Type B pancreatic cell (in vitro differentiated cells): ENCODE data around the gene CAMK1D. TPM values are rescaled to one million over a fixed set of nuclear protein-coding genes. Genes with fewer than 3 reads are reported as not detected.

Experiments used
- DNase-seq: peaks from one replicate; pipeline ENCODE4 v3.0.0; 2021; ENCODE audit warnings: mixed read lengths; ENCODE audit not compliant: unreplicated experiment; ENCODE audit errors: extremely low spot score
- H3K27ac Mint-ChIP-seq: 2 replicates; pipeline ENCODE4 v1.8.0; 2021; ENCODE audit warnings: mild to moderate bottlenecking, mixed read lengths
- H3K27me3 Mint-ChIP-seq: 2 replicates; pipeline ENCODE4 v1.8.0; 2021; ENCODE audit warnings: mixed read lengths
- H3K36me3 Mint-ChIP-seq: 2 replicates; pipeline ENCODE4 v1.8.0; 2021; ENCODE audit warnings: mixed read lengths
- H3K4me1 Mint-ChIP-seq: one replicate; pipeline ENCODE4 v1.8.0; 2021; ENCODE audit warnings: mixed read lengths; ENCODE audit not compliant: unreplicated experiment
- H3K4me3 Mint-ChIP-seq: 2 replicates; pipeline ENCODE4 v1.8.0; 2021; ENCODE audit warnings: mild to moderate bottlenecking, mixed read lengths
- H3K9me3 Mint-ChIP-seq: 2 replicates; pipeline ENCODE4 v1.8.0; 2021; ENCODE audit warnings: mixed read lengths
- total RNA-seq: library from RNA; stranded (reverse); gene quantifications from 2 replicates; pipeline ENCODE4 v1.2.1, GENCODE V29; 2021; ENCODE audit warnings: low replicate concordance
- TF ChIP-seq, protein P1 (sequence below): fragments of 200-600 bp; sonication (generic); conservative IDR thresholded peaks from 2 replicates; pipeline ENCODE4 v1.5.0; 2021; ENCODE audit warnings: antibody characterized with exemption, mild to moderate bottlenecking

Gene CAMK1D
- total RNA-seq, 1 donor from 2014 or later = 12.2 TPM

- Mint-ChIP-seq H3K27me3 (peaks cover 4% of the 10 kb centered on the region), H3K4me3 (no peak overlapping the region), H3K9me3 (no peaks in the 10 kb centered on the region), H3K27ac (no peak overlapping the region), H3K4me1 (no peaks in the 10 kb centered on the region), H3K36me3 (peaks cover 4% of the 10 kb centered on the region)
- TF ChIP-seq, protein P1, sequence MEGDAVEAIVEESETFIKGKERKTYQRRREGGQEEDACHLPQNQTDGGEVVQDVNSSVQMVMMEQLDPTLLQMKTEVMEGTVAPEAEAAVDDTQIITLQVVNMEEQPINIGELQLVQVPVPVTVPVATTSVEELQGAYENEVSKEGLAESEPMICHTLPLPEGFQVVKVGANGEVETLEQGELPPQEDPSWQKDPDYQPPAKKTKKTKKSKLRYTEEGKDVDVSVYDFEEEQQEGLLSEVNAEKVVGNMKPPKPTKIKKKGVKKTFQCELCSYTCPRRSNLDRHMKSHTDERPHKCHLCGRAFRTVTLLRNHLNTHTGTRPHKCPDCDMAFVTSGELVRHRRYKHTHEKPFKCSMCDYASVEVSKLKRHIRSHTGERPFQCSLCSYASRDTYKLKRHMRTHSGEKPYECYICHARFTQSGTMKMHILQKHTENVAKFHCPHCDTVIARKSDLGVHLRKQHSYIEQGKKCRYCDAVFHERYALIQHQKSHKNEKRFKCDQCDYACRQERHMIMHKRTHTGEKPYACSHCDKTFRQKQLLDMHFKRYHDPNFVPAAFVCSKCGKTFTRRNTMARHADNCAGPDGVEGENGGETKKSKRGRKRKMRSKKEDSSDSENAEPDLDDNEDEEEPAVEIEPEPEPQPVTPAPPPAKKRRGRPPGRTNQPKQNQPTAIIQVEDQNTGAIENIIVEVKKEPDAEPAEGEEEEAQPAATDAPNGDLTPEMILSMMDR = no peak
- no peak for DNase-seq
These were observed 484.1 kb downstream of the CAMK1D start for GRCh38 chr10:12833451-12833850.

- Mint-ChIP-seq H3K9me3 (no peaks in the 10 kb centered on the region), H3K4me3 (no peak overlapping the region), H3K4me1 (peaks cover 4% of the 10 kb centered on the region), H3K27ac (no peak overlapping the region), H3K27me3 (peaks cover 4% of the 10 kb centered on the region), H3K36me3 (no peaks in the 10 kb centered on the region)
- no peak for DNase-seq
- TF ChIP-seq, protein P1 = no peak
These were observed 484.8 kb downstream of the CAMK1D start for GRCh38 chr10:12834116-12834665.

DNA sequence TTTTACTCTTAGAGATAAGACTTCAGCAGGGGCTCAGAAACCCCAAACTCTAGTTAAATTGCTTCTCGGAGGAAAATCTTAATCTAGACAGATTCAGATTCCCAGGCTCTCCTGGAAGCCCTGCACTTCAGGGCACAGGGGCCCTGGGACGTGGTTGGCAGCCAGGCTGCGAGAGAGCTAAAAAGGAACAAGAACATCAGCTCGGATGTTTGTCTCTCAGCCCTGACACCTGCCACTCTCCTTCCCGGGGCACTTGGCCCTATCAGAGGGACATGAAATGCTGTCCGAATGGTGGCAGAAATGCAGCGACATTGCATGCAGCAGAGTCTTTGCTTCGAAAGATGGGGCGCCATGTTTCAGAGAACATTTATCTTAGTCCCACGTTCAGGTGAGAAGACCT lies 485.4 kb downstream of the CAMK1D start:
- H3K4me1 Mint-ChIP-seq = peaks cover 6% of the 10 kb centered on the region
- DNase-seq = no peak
- H3K27me3 Mint-ChIP-seq = peaks cover 4% of the 10 kb centered on the region
- H3K36me3 Mint-ChIP-seq = no peaks in the 10 kb centered on the region
- peak overlapping the region; percentile 9 for H3K27ac Mint-ChIP-seq
- TF ChIP-seq, protein P1 = no peak
- no peak overlapping the region for H3K4me3 Mint-ChIP-seq
- H3K9me3 Mint-ChIP-seq = no peaks in the 10 kb centered on the region

DNA sequence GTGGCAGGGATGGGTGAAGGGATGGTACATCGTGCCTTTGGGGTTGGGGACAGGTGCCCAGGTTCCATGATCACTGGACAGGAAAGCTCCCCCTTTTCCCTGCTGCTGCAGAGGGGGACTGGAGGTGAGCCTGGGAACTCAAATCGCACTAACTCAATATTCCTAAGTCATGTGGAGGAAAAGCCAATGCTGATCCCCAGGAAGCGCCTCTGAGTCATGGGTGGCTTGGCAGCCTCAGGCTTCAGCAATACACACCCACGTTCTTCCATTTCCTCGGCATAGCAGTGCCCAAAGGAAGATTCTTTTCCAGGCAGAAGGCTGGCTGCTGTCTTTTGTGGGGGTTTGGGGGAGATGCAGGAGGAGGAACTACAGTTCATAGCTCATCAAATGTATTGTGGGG lies 486.4 kb downstream of the CAMK1D start:
- TF ChIP-seq, protein P1 = no peak
- Mint-ChIP-seq H3K9me3 (no peaks in the 10 kb centered on the region), H3K4me1 (peaks cover 13% of the 10 kb centered on the region), H3K4me3 (no peak overlapping the region), H3K27me3 (peaks cover 9% of the 10 kb centered on the region), H3K36me3 (no peaks in the 10 kb centered on the region), H3K27ac (no peak overlapping the region)
- peak; percentile 40 for DNase-seq

- TF ChIP-seq, protein P1 = no peak
- Mint-ChIP-seq H3K36me3 (no peaks in the 10 kb centered on the region), H3K27ac (no peak overlapping the region), H3K4me1 (peaks cover 13% of the 10 kb centered on the region), H3K9me3 (no peaks in the 10 kb centered on the region), H3K4me3 (no peak overlapping the region), H3K27me3 (peaks cover 9% of the 10 kb centered on the region)
- DNase-seq = no peak
These were observed 489.0 kb downstream of the CAMK1D start for GRCh38 chr10:12838366-12838765.
